ENCODE results near the gene TRPM2. TPM values are rescaled to one million over a fixed set of nuclear protein-coding genes. Genes with fewer than 3 reads are reported as not detected.

The TRPM2 gene
- total and polyA plus RNA-seq, 2 of the 13 experiments (the other 11 are each of a cell fraction or from before 2014, with no cell fraction given), result 0.07 to 0.20 TPM

- TF ChIP-seq TCF7L2 (IDR thresholded peaks at IDR 0.05; ENCODE audit: low read depth, low read length) (no peak), SMAD9 (CRISPR knock-in tag; IDR thresholded peaks at IDR 0.05) (no peak), JUND (CRISPR knock-in tag; IDR thresholded peaks at IDR 0.05) (no peak), ADNP (CRISPR knock-in tag; IDR thresholded peaks at IDR 0.05) (no peak), GMEB1 (CRISPR knock-in tag; IDR thresholded peaks at IDR 0.05; ENCODE audit: borderline replicate concordance) (no peak), TGIF2 (CRISPR knock-in tag; IDR thresholded peaks at IDR 0.05) (no peak), ZNF34 (CRISPR knock-in tag; IDR thresholded peaks at IDR 0.05; ENCODE audit: borderline replicate concordance) (no peak), MEIS1 (CRISPR knock-in tag; IDR thresholded peaks at IDR 0.05; ENCODE audit: borderline replicate concordance) (no peak), SIX4 (CRISPR knock-in tag; IDR thresholded peaks at IDR 0.05) (no peak), BCL6 (CRISPR knock-in tag; IDR thresholded peaks at IDR 0.05) (no peak), REPIN1 (CRISPR knock-in tag; IDR thresholded peaks at IDR 0.05; ENCODE audit: borderline replicate concordance, low read depth) (no peak), FOXK2 (IDR thresholded peaks at IDR 0.05) (no peak), EED (CRISPR knock-in tag; IDR thresholded peaks at IDR 0.05) (no peak), HDAC1 (CRISPR knock-in tag; IDR thresholded peaks at IDR 0.05) (no peak), NR2C2 (CRISPR knock-in tag; IDR thresholded peaks at IDR 0.05; ENCODE audit: borderline replicate concordance) (no peak), ZNF503 (CRISPR knock-in tag; IDR thresholded peaks at IDR 0.05) (no peak), TOE1 (CRISPR knock-in tag; IDR thresholded peaks at IDR 0.05) (no peak), ZNF101 (CRISPR knock-in tag; IDR thresholded peaks at IDR 0.05; ENCODE audit: borderline replicate concordance, low read depth) (no peak), NFATC3 (CRISPR knock-in tag; IDR thresholded peaks at IDR 0.05) (no peak), ESRRA (CRISPR knock-in tag; IDR thresholded peaks at IDR 0.05; ENCODE audit: low read depth) (no peak), MXD1 (CRISPR knock-in tag; IDR thresholded peaks at IDR 0.05) (no peak), RERE (CRISPR knock-in tag; IDR thresholded peaks at IDR 0.05; ENCODE audit: low read depth) (no peak)
Observed at GRCh38 chr21:44329086-44329889, 24.1 kb upstream of the TRPM2 start (continued).

Measured in HepG2 (cell line).